ENCODE results near the gene TMEM179.

TMEM179 gene

GRCh38 chr14:104641753-104642539, 37.4 kb upstream of the TMEM179 start:
- WGBS (ENCODE audit: insufficient coverage) = 77% methylated on average over 16 of the region's 23 CpGs
- H3K9me3 ChIP-seq (ENCODE audit: control extremely low read depth in 1 of 5, control insufficient read depth in 4 of 5, insufficient read depth in 2 of 5, low read depth in 1 of 5, low read length in 4 of 5) = peaks cover 0 to 5% (median 4%) of the 10 kb centered on the region in 5 experiments
- POLR2A ChIA-PET = no interaction called here
- peaks cover 0 to 13% (median 4%) of the 10 kb centered on the region in 5 experiments for H3K27me3 ChIP-seq (replicated peaks in 2 of 5; ENCODE audit: control insufficient read depth in 4 of 5, insufficient read depth in 5 of 5, low read length in 4 of 5)
- H3K4me1 ChIP-seq (ENCODE audit: control extremely low read depth in 1 of 4, control insufficient read depth in 4 of 4, insufficient read depth in 4 of 4, low read length in 3 of 4) = peaks cover 0 to 22% (median 14%) of the 10 kb centered on the region in 4 experiments
- CTCF ChIA-PET = interaction anchor here (0.6 to 1.2 kb wide), 2 partner anchors 564 to 738 kb away, joined by 3 read pairs; no protein-coding TSS in a partner anchor
- peak overlapping the region in 1 of 7 experiments; percentile 20 for H3K4me3 ChIP-seq (ENCODE audit: control insufficient read depth in 1 of 7, extremely low read depth in 1 of 7, insufficient read depth in 4 of 7, low read depth in 2 of 7, low read length in 6 of 7)
- H3K36me3 ChIP-seq (ENCODE audit: control insufficient read depth in 4 of 4, insufficient read depth in 4 of 4, low read length in 3 of 4) = no peaks in the 10 kb centered on the region
- H3K27ac ChIP-seq (ENCODE audit: insufficient read depth in 1 of 2, low read depth in 1 of 2, low read length in 2 of 2, poor library complexity in 1 of 2, severe bottlenecking in 2 of 2) = no peak overlapping the region
- peak in 2 of 3 donors; percentile 25 to 26 for DNase-seq

GRCh38 chr14:104640681-104641080, 36.1 kb upstream of the TMEM179 start:
- CTCF ChIA-PET = interaction anchor here (1.0 kb wide), 1 partner anchor 11 kb away, joined by 3 read pairs; no protein-coding TSS in a partner anchor
- peaks cover 0 to 5% (median 4%) of the 10 kb centered on the region in 5 experiments for H3K9me3 ChIP-seq (ENCODE audit: control extremely low read depth in 1 of 5, control insufficient read depth in 4 of 5, insufficient read depth in 2 of 5, low read depth in 1 of 5, low read length in 4 of 5)
- H3K27me3 ChIP-seq (replicated peaks in 2 of 5; ENCODE audit: control insufficient read depth in 4 of 5, insufficient read depth in 5 of 5, low read length in 4 of 5) = peaks cover 0 to 15% (median 4%) of the 10 kb centered on the region in 5 experiments
- peaks cover 0 to 22% (median 14%) of the 10 kb centered on the region in 4 experiments for H3K4me1 ChIP-seq (ENCODE audit: control extremely low read depth in 1 of 4, control insufficient read depth in 4 of 4, insufficient read depth in 4 of 4, low read length in 3 of 4)
- H3K4me3 ChIP-seq (ENCODE audit: control insufficient read depth in 1 of 7, extremely low read depth in 1 of 7, insufficient read depth in 4 of 7, low read depth in 2 of 7, low read length in 6 of 7) = no peak overlapping the region
- no peaks in the 10 kb centered on the region for H3K36me3 ChIP-seq (ENCODE audit: control insufficient read depth in 4 of 4, insufficient read depth in 4 of 4, low read length in 3 of 4)
- H3K27ac ChIP-seq (ENCODE audit: insufficient read depth in 1 of 2, low read depth in 1 of 2, low read length in 2 of 2, poor library complexity in 1 of 2, severe bottlenecking in 2 of 2) = no peak overlapping the region
- no peak for DNase-seq
- POLR2A ChIA-PET = no interaction called here
- WGBS (ENCODE audit: insufficient coverage) = 56% methylated on average over 5 of the region's 10 CpGs

GRCh38 chr14:104639885-104640548, 35.4 kb upstream of the TMEM179 start:
- H3K36me3 ChIP-seq (ENCODE audit: control insufficient read depth in 4 of 4, insufficient read depth in 4 of 4, low read length in 3 of 4) = no peaks in the 10 kb centered on the region
- DNase-seq = peak; percentile 50 to 66 (median 63)
- peaks cover 0 to 15% (median 4%) of the 10 kb centered on the region in 5 experiments for H3K27me3 ChIP-seq (replicated peaks in 2 of 5; ENCODE audit: control insufficient read depth in 4 of 5, insufficient read depth in 5 of 5, low read length in 4 of 5)
- peak overlapping the region in 1 of 7 experiments; percentile 8 for H3K4me3 ChIP-seq (ENCODE audit: control insufficient read depth in 1 of 7, extremely low read depth in 1 of 7, insufficient read depth in 4 of 7, low read depth in 2 of 7, low read length in 6 of 7)
- POLR2A ChIA-PET = no interaction called here
- H3K9me3 ChIP-seq (ENCODE audit: control extremely low read depth in 1 of 5, control insufficient read depth in 4 of 5, insufficient read depth in 2 of 5, low read depth in 1 of 5, low read length in 4 of 5) = peaks cover 0 to 1% (median 0%) of the 10 kb centered on the region in 5 experiments
- no peak overlapping the region for H3K27ac ChIP-seq (ENCODE audit: insufficient read depth in 1 of 2, low read depth in 1 of 2, low read length in 2 of 2, poor library complexity in 1 of 2, severe bottlenecking in 2 of 2)
- peaks cover 0 to 22% (median 14%) of the 10 kb centered on the region in 4 experiments for H3K4me1 ChIP-seq (ENCODE audit: control extremely low read depth in 1 of 4, control insufficient read depth in 4 of 4, insufficient read depth in 4 of 4, low read length in 3 of 4)
- CTCF ChIA-PET = interaction anchor here (0.8 to 1.0 kb wide), 2 partner anchors 10 to 562 kb away, joined by 3 to 4 read pairs; no protein-coding TSS in a partner anchor
- 10% methylated on average over 24 of the region's 24 CpGs for WGBS (ENCODE audit: insufficient coverage)

- POLR2A ChIA-PET = no interaction called here
- DNase-seq = no peak
- H3K36me3 ChIP-seq (ENCODE audit: control insufficient read depth in 4 of 4, insufficient read depth in 4 of 4, low read length in 3 of 4) = no peaks in the 10 kb centered on the region
- no peak overlapping the region for H3K4me3 ChIP-seq (ENCODE audit: control insufficient read depth in 1 of 7, extremely low read depth in 1 of 7, insufficient read depth in 4 of 7, low read depth in 2 of 7, low read length in 6 of 7)
- H3K27ac ChIP-seq (ENCODE audit: insufficient read depth in 1 of 2, low read depth in 1 of 2, low read length in 2 of 2, poor library complexity in 1 of 2, severe bottlenecking in 2 of 2) = no peak overlapping the region
- WGBS (ENCODE audit: insufficient coverage) = 54% methylated on average over 5 of the region's 5 CpGs
- peaks cover 0 to 22% (median 14%) of the 10 kb centered on the region in 4 experiments for H3K4me1 ChIP-seq (ENCODE audit: control extremely low read depth in 1 of 4, control insufficient read depth in 4 of 4, insufficient read depth in 4 of 4, low read length in 3 of 4)
- H3K27me3 ChIP-seq (replicated peaks in 2 of 5; ENCODE audit: control insufficient read depth in 4 of 5, insufficient read depth in 5 of 5, low read length in 4 of 5) = peaks cover 0 to 15% (median 4%) of the 10 kb centered on the region in 5 experiments
- no peaks in the 10 kb centered on the region for H3K9me3 ChIP-seq (ENCODE audit: control extremely low read depth in 1 of 5, control insufficient read depth in 4 of 5, insufficient read depth in 2 of 5, low read depth in 1 of 5, low read length in 4 of 5)
- CTCF ChIA-PET = interaction anchor here (0.8 kb wide), 1 partner anchor 13 kb away, joined by 3 read pairs; no protein-coding TSS in a partner anchor
Observed at GRCh38 chr14:104639471-104639870, 34.9 kb upstream of the TMEM179 start.

- CTCF ChIA-PET = interaction anchor here (0.8 kb wide), 1 partner anchor 13 kb away, joined by 3 read pairs; no protein-coding TSS in a partner anchor
- no peaks in the 10 kb centered on the region for H3K9me3 ChIP-seq (ENCODE audit: control extremely low read depth in 1 of 5, control insufficient read depth in 4 of 5, insufficient read depth in 2 of 5, low read depth in 1 of 5, low read length in 4 of 5)
Observed at GRCh38 chr14:104638927-104639450, 34.4 kb upstream of the TMEM179 start.

GRCh38 chr14:104638190-104638589, 33.6 kb upstream of the TMEM179 start:
- Histone ChIP-seq H3K27ac (ENCODE audit: insufficient read depth in 1 of 2, low read depth in 1 of 2, low read length in 2 of 2, poor library complexity in 1 of 2, severe bottlenecking in 2 of 2) (no peak overlapping the region), H3K4me1 (ENCODE audit: control extremely low read depth in 1 of 4, control insufficient read depth in 4 of 4, insufficient read depth in 4 of 4, low read length in 3 of 4) (peaks cover 0 to 22% (median 14%) of the 10 kb centered on the region in 4 experiments), H3K27me3 (replicated peaks in 2 of 5; ENCODE audit: control insufficient read depth in 4 of 5, insufficient read depth in 5 of 5, low read length in 4 of 5) (peaks cover 0 to 17% (median 4%) of the 10 kb centered on the region in 5 experiments), H3K36me3 (ENCODE audit: control insufficient read depth in 4 of 4, insufficient read depth in 4 of 4, low read length in 3 of 4) (no peaks in the 10 kb centered on the region), H3K4me3 (ENCODE audit: control insufficient read depth in 1 of 7, extremely low read depth in 1 of 7, insufficient read depth in 4 of 7, low read depth in 2 of 7, low read length in 6 of 7) (no peak overlapping the region), H3K9me3 (ENCODE audit: control extremely low read depth in 1 of 5, control insufficient read depth in 4 of 5, insufficient read depth in 2 of 5, low read depth in 1 of 5, low read length in 4 of 5) (no peaks in the 10 kb centered on the region)
- POLR2A ChIA-PET = no interaction called here
- WGBS (ENCODE audit: insufficient coverage) = 77% methylated on average over 9 of the region's 12 CpGs
- no peak for DNase-seq
- CTCF ChIA-PET = no interaction called here

More at GRCh38 chr14:104638927-104639450, 34.4 kb upstream of the TMEM179 start:
- Histone ChIP-seq H3K4me1 (ENCODE audit: control extremely low read depth in 1 of 4, control insufficient read depth in 4 of 4, insufficient read depth in 4 of 4, low read length in 3 of 4) (peaks cover 0 to 22% (median 14%) of the 10 kb centered on the region in 4 experiments), H3K27me3 (replicated peaks in 2 of 5; ENCODE audit: control insufficient read depth in 4 of 5, insufficient read depth in 5 of 5, low read length in 4 of 5) (peaks cover 0 to 15% (median 4%) of the 10 kb centered on the region in 5 experiments), H3K36me3 (ENCODE audit: control insufficient read depth in 4 of 4, insufficient read depth in 4 of 4, low read length in 3 of 4) (no peaks in the 10 kb centered on the region), H3K27ac (ENCODE audit: insufficient read depth in 1 of 2, low read depth in 1 of 2, low read length in 2 of 2, poor library complexity in 1 of 2, severe bottlenecking in 2 of 2) (no peak overlapping the region), H3K4me3 (ENCODE audit: control insufficient read depth in 1 of 7, extremely low read depth in 1 of 7, insufficient read depth in 4 of 7, low read depth in 2 of 7, low read length in 6 of 7) (no peak overlapping the region)
- no peak for DNase-seq
- 88% methylated on average over 5 of the region's 13 CpGs for WGBS (ENCODE audit: insufficient coverage)
- POLR2A ChIA-PET = no interaction called here
